Activated naive CD8-positive, alpha-beta T cell treated with anti-CD3 and anti-CD28 coated beads, Interleukin-2, amount 10 ng/mL, durations not matched to agents 7 days and 5 days (primary cell): ENCODE measurements around the gene NEK5. TPM values are rescaled to one million over a fixed set of nuclear protein-coding genes. Genes with fewer than 3 reads are reported as not detected.

Experiments used
- ATAC-seq: fragments of 150-1000 bp; cut with Tn5 transposase; one replicate; pipeline ENCODE4 v1.10.0; 2021; ENCODE audit warnings: low read depth, moderate library complexity
- POLR2A ChIA-PET: fragments of 350-600 bp; sonication (Branson Sonifier 250); formaldehyde crosslinking; loops from one replicate; lab custom pipeline; 2021; ENCODE audit warnings: antibody characterized with exemption; lab: Charles Lee
- DNase-seq: peaks from one replicate; pipeline ENCODE4 v3.0.0; 2021
- H3K27ac Mint-ChIP-seq: one replicate; pipeline ENCODE4 v1.8.0; 2022; ENCODE audit warnings: mild to moderate bottlenecking, mixed read lengths
- H3K27me3 Mint-ChIP-seq: one replicate; pipeline ENCODE4 v1.8.0; 2022; ENCODE audit warnings: mild to moderate bottlenecking, moderate library complexity, mixed read lengths
- H3K36me3 Mint-ChIP-seq: one replicate; pipeline ENCODE4 v1.8.0; 2021; ENCODE audit warnings: mild to moderate bottlenecking, mixed read lengths
- H3K4me1 Mint-ChIP-seq: one replicate; pipeline ENCODE4 v1.8.0; 2021; ENCODE audit warnings: mixed read lengths
- H3K4me3 Mint-ChIP-seq: one replicate; pipeline ENCODE4 v1.8.0; 2022; ENCODE audit warnings: mild to moderate bottlenecking, moderate library complexity, mixed read lengths
- H3K9me3 Mint-ChIP-seq: one replicate; pipeline ENCODE4 v1.8.0; 2021; ENCODE audit warnings: mixed read lengths
- total RNA-seq, 2 experiments: library from RNA; stranded (reverse); gene quantifications; one replicate each; pipeline ENCODE4 v1.2.3, GENCODE V29; 2021

NEK5 gene
- total RNA-seq, 2 experiments from 2014 or later, result not detected

- ATAC-seq, result no peak
These were observed 31.2 kb upstream of the NEK5 start for GRCh38 chr13:52160053-52160452.

DNA sequence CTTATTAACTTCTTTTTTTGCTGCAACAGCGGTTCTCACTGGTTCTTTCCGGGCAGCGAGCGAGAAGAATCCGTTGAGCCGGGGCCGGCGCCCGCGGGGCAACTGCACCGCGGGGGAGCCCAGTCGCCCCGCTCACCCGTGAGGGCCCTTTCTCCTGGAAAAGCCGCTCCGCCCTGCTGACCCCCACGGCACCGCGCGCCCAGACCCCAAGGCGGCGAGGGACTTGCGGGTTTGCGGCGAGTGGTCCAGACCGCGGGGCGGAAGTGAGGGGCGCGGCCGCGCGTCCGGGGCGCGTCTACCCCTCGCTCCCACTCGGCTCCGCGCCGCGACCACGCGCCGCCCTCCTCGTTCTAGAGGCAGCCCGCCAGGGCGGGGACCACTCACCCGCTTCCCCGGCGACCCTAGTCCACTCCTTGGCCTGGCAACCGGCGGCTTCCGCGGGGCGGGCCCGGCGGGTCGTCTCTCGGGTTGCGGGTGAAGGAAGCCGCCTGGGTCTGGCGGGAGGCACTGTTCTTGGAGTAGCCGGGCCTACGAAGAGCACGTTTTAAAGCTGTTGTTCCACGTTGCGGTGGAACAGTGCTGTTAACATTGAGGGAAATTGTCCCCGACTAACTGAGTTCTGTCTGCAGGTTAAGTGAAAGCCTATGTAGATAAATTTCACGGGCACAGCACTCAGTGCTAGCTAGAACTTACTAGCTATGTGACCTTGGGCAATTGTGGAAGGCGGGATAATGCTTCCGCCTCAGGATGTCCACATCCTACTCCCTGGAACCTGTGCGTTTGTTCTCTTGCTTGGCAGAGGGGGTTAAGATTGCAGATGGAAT lies 30.5 kb upstream of the NEK5 start, which contains the start of gene NEK3:
Gene NEK3 (minus strand): TSS at position 439 of the 824 bp plus-strand sequence. CDS start 3,406 bp downstream, outside the sequence.
- Mint-ChIP-seq H3K4me3 (peak within 1 kb of the TSS; percentile 80), H3K36me3 (no peaks in the 10 kb centered on the region), H3K4me1 (peaks cover 23% of the 10 kb centered on the region), H3K27ac (peak within 1 kb of the TSS; percentile 6), H3K9me3 (no peaks in the 10 kb centered on the region), H3K27me3 (peaks cover 24% of the 10 kb centered on the region)
- ATAC-seq, result peak; percentile 75
- POLR2A ChIA-PET, result interaction anchor here (1.6 kb wide), 1 partner anchor 17 kb away, joined by 3 read pairs; no protein-coding TSS in a partner anchor
- DNase-seq, result peak; percentile 77

More at GRCh38 chr13:52160053-52160452, 31.2 kb upstream of the NEK5 start:
- Mint-ChIP-seq H3K27ac (no peak overlapping the region), H3K4me1 (peaks cover 23% of the 10 kb centered on the region), H3K36me3 (no peaks in the 10 kb centered on the region), H3K4me3 (peak overlapping the region; percentile 80), H3K27me3 (peaks cover 23% of the 10 kb centered on the region), H3K9me3 (no peaks in the 10 kb centered on the region)
- DNase-seq, result no peak
- POLR2A ChIA-PET, result interaction anchor here (1.6 kb wide), 1 partner anchor 17 kb away, joined by 3 read pairs; no protein-coding TSS in a partner anchor

GRCh38 chr13:52158629-52159158 lies 29.8 kb upstream of the NEK5 start:
- no peak for DNase-seq
- H3K4me3 Mint-ChIP-seq, result peak overlapping the region; percentile 80
- POLR2A ChIA-PET, result no interaction called here

DNA sequence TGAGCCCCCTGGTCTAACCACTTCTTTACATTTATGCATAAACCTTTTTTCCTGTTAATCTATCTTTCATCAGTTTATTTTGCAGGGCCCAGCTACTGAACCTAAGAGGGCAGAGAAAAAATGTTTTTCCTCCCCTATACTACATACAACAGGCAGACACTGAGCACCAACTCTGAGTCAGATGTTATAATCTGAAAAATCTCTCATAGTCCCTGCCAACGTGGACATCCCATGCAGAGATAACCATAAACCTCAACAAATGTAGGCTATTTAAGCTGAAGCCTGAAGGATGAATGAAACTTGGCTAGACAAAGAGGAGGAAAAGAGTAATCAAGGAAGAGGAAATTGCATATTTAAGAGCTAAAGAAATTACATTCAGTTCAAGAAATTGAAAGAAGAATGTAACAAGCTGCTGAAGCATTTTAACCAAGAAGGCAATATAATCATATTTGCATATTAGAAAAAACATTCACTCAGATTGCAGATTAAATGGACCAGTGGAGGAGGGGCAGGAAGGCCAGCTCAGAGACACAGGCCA lies 27.9 kb upstream of the NEK5 start:
- Mint-ChIP-seq H3K9me3 (no peaks in the 10 kb centered on the region), H3K36me3 (no peaks in the 10 kb centered on the region), H3K27me3 (peaks cover 27% of the 10 kb centered on the region), H3K4me1 (peaks cover 14% of the 10 kb centered on the region), H3K4me3 (no peak overlapping the region), H3K27ac (no peak overlapping the region)
- ATAC-seq (no peak), DNase-seq (no peak)
- POLR2A ChIA-PET, result interaction anchor here (1.4 kb wide), 1 partner anchor 37 kb away, joined by 3 read pairs; no protein-coding TSS in a partner anchor

More at GRCh38 chr13:52158629-52159158, 29.8 kb upstream of the NEK5 start:
- peaks cover 21% of the 10 kb centered on the region for H3K4me1 Mint-ChIP-seq
- no peaks in the 10 kb centered on the region for H3K9me3 Mint-ChIP-seq
- peak; percentile 5 for ATAC-seq
- H3K27me3 Mint-ChIP-seq, result peaks cover 27% of the 10 kb centered on the region
- H3K36me3 Mint-ChIP-seq, result no peaks in the 10 kb centered on the region
- no peak overlapping the region for H3K27ac Mint-ChIP-seq

GRCh38 chr13:52155177-52155576 lies 26.3 kb upstream of the NEK5 start:
- Mint-ChIP-seq H3K4me1 (peaks cover 13% of the 10 kb centered on the region), H3K27ac (no peak overlapping the region), H3K9me3 (no peaks in the 10 kb centered on the region), H3K36me3 (no peaks in the 10 kb centered on the region), H3K27me3 (peaks cover 27% of the 10 kb centered on the region), H3K4me3 (no peak overlapping the region)
- POLR2A ChIA-PET, result no interaction called here
- no peak for DNase-seq
- ATAC-seq, result no peak

DNA sequence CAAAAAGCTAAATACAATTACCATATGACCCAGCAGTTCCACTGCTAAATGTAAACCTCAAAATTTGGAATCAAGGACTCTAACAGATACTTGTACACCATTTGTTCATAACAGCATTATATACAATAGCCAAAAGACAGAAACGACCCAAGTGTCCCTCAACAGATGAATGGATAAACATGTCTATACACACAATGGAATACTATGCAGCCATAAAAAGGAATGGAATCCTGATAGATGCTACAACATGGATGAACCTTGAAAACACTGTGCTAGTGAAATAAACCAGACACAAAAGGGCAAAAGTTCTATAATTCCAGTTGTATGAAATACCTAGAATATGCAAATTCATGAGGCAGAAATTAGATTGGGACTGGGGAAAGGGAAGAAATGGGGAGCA lies 18.4 kb upstream of the NEK5 start:
- Mint-ChIP-seq H3K4me1 (no peaks in the 10 kb centered on the region), H3K4me3 (no peak overlapping the region), H3K27ac (no peak overlapping the region), H3K27me3 (no peaks in the 10 kb centered on the region), H3K36me3 (no peaks in the 10 kb centered on the region), H3K9me3 (peaks cover 2% of the 10 kb centered on the region)
- DNase-seq (no peak), ATAC-seq (no peak)
- POLR2A ChIA-PET, result no interaction called here

GRCh38 chr13:52141299-52141698 lies 12.4 kb upstream of the NEK5 start:
- no peak overlapping the region for H3K27ac Mint-ChIP-seq
- POLR2A ChIA-PET, result no interaction called here
- no peaks in the 10 kb centered on the region for H3K9me3 Mint-ChIP-seq
- ATAC-seq, result no peak
- no peak overlapping the region for H3K4me3 Mint-ChIP-seq
- H3K36me3 Mint-ChIP-seq, result no peaks in the 10 kb centered on the region
- no peaks in the 10 kb centered on the region for H3K4me1 Mint-ChIP-seq
- peaks cover 3% of the 10 kb centered on the region for H3K27me3 Mint-ChIP-seq
- DNase-seq, result no peak

DNA sequence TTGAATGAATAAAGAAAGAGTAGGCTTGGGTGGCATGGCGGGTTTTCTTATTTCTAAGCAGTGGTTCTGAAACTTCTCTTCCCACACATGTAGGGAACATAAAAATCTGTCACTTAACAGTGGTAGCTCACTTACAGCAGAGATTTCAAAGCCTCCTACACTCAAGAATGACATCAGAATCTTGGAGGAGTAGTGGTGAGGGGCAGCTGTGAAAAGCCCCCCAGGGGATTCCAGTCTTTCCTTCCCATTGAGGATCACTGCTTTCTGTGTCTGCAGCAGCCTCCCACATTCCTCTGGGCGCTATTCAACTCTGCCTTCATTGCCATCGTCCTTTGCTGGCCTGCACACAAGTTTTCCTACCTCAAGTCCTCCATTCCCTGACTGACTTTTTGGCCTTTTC lies 8.6 kb upstream of the NEK5 start:
- no peak for DNase-seq
- POLR2A ChIA-PET, result no interaction called here
- ATAC-seq, result no peak
- Mint-ChIP-seq H3K36me3 (no peaks in the 10 kb centered on the region), H3K4me1 (no peaks in the 10 kb centered on the region), H3K4me3 (no peak overlapping the region), H3K27me3 (peaks cover 3% of the 10 kb centered on the region), H3K27ac (no peak overlapping the region), H3K9me3 (no peaks in the 10 kb centered on the region)

DNA sequence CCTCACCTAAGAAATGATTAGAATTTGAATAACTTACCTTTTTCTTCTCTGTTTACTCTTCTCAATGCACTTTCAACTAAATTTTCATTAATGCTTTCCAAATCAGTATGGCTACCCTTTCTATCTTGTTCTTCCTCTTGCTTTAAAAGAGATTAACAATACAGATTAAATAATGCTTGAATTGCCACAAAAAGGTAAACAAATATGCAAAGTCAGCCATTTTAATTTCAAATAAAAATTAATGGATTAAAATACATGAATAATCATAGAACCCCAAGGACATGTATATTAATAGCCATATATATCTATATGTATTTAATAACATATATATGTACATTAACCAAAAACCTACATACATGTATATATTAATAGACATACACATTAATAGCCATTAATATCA lies 7.9 kb upstream of the NEK5 start:
- Mint-ChIP-seq H3K36me3 (no peaks in the 10 kb centered on the region), H3K4me1 (no peaks in the 10 kb centered on the region), H3K27me3 (peaks cover 3% of the 10 kb centered on the region), H3K4me3 (no peak overlapping the region), H3K9me3 (no peaks in the 10 kb centered on the region), H3K27ac (no peak overlapping the region)
- DNase-seq, result no peak
- no peak for ATAC-seq
- POLR2A ChIA-PET, result no interaction called here

- ATAC-seq, result no peak
- POLR2A ChIA-PET, result no interaction called here
- Mint-ChIP-seq H3K9me3 (no peaks in the 10 kb centered on the region), H3K27me3 (peaks cover 7% of the 10 kb centered on the region), H3K36me3 (no peaks in the 10 kb centered on the region), H3K27ac (no peak overlapping the region), H3K4me3 (no peak overlapping the region), H3K4me1 (peaks cover 11% of the 10 kb centered on the region)
- no peak for DNase-seq
These were observed 1.8 kb upstream of the NEK5 start for GRCh38 chr13:52130641-52131040.

- POLR2A ChIA-PET, result no interaction called here
- Mint-ChIP-seq H3K36me3 (no peaks in the 10 kb centered on the region), H3K4me3 (peak overlapping the region; percentile 85), H3K27me3 (peaks cover 14% of the 10 kb centered on the region), H3K4me1 (peaks cover 11% of the 10 kb centered on the region), H3K9me3 (no peaks in the 10 kb centered on the region), H3K27ac (no peak overlapping the region)
- peak; percentile 39 for DNase-seq
- ATAC-seq, result peak; percentile 53
These were observed 830 bp downstream of the NEK5 start for GRCh38 chr13:52127783-52128702.

GRCh38 chr13:52127378-52127777 lies 1.5 kb downstream of the NEK5 start:
- Mint-ChIP-seq H3K27me3 (peaks cover 16% of the 10 kb centered on the region), H3K4me1 (peaks cover 11% of the 10 kb centered on the region), H3K9me3 (no peaks in the 10 kb centered on the region), H3K4me3 (no peak overlapping the region), H3K27ac (no peak overlapping the region), H3K36me3 (no peaks in the 10 kb centered on the region)
- ATAC-seq, result no peak
- no peak for DNase-seq
- POLR2A ChIA-PET, result no interaction called here

DNA sequence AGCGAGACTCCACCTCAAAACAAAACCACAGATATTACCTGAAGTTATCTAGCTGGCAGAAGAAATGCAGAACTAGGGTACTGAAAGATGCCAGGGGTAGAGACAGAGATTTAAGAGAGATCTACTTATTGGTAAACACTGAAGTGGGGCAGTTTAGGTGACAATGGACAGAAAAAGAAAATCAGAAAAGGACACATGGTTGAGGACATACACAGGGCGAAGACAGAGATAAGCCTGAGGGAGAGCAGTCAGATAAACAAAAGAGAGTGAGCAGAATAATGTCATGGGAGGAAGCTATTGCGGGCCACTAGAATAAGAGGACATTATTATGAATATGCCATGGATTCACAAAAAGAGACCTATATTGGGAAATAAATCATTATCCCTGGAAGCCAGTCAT lies 3.3 kb downstream of the NEK5 start:
- DNase-seq, result no peak
- Mint-ChIP-seq H3K4me3 (no peak overlapping the region), H3K27me3 (peaks cover 19% of the 10 kb centered on the region), H3K36me3 (no peaks in the 10 kb centered on the region), H3K27ac (no peak overlapping the region), H3K9me3 (no peaks in the 10 kb centered on the region), H3K4me1 (peaks cover 11% of the 10 kb centered on the region)
- POLR2A ChIA-PET, result no interaction called here
- ATAC-seq, result no peak
